ENCODE measurements around the gene STXBP3.

DNA sequence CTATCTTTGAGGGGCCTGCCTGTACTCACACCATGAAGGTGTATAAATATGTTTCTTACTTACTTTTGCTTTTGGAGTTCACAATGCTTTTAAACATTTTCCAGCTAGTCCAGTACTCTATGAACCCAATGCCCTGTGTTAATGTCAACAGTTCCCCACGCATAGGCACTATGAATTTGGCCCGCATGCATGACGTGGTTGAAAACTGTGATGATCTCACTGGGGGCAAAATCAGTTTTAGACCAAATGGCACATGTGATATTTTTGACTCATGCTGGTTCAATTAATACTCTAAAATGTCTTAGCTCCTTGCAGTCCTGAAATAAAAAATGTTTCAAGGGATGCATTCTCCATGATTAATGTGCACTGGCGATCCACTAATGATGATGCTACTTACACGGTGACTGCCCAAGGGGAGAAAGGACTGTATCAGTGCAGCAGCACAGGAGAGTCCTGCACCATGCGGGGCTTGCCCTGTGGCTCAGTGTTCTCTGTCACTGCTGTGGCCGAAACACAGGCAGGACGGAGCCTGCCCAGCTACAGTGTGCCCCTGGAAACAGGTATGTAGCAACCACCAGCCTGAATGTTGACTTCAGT lies 18.0 kb upstream of the STXBP3 start:
- TF ChIP-seq CTCF (IDR thresholded peaks at IDR 0.05; ENCODE audit: low read length) (no peak), EZH2 (optimal IDR thresholded peaks at IDR 0.05; ENCODE audit: low read depth, low read length) (no peak)
